ENCODE results near the gene ARPP21. TPM values are rescaled to one million over a fixed set of nuclear protein-coding genes. Genes with fewer than 3 reads are reported as not detected.
A peak's percentile ranks its signal among the peaks of the same experiment; 100 is the strongest.

ARPP21 gene
- total RNA-seq, 2 donors from 2014 or later = 0.27 TPM; not detected in 1

DNA sequence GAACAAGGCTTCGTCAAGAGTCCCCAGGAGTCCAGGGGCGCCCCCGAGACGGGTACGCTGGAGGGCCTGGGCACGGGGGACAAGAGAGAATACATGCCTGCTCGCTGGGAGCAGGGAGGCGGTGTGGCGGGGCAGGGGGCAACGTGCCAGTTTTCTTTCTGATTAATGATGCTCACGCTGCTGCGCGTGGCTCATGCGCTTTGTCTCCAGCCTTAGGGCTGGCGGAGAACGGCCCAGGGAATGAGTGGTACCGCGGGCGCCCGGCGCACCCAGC is 408 bp upstream of the ARPP21 start:
- Histone ChIP-seq H3K27me3 (replicated peaks; ENCODE audit: insufficient read depth) (no peaks in the 10 kb centered on the region), H3K36me3 (no peaks in the 10 kb centered on the region), H3K4me3 (peak overlapping the region; percentile 73), H3K27ac (no peak overlapping the region), H3K4me1 (ENCODE audit: control insufficient read depth in 1 of 2, low read depth in 2 of 2) (peaks cover 0 to 11% of the 10 kb centered on the region in 2 donors), H3K9me3 (no peaks in the 10 kb centered on the region)
- DNase-seq (ENCODE audit: low spot score) = no peak
- no peak for ATAC-seq (ENCODE audit: insufficient number of reproducible peaks, low FRiP score, low read depth)
- TF ChIP-seq, protein P1, sequence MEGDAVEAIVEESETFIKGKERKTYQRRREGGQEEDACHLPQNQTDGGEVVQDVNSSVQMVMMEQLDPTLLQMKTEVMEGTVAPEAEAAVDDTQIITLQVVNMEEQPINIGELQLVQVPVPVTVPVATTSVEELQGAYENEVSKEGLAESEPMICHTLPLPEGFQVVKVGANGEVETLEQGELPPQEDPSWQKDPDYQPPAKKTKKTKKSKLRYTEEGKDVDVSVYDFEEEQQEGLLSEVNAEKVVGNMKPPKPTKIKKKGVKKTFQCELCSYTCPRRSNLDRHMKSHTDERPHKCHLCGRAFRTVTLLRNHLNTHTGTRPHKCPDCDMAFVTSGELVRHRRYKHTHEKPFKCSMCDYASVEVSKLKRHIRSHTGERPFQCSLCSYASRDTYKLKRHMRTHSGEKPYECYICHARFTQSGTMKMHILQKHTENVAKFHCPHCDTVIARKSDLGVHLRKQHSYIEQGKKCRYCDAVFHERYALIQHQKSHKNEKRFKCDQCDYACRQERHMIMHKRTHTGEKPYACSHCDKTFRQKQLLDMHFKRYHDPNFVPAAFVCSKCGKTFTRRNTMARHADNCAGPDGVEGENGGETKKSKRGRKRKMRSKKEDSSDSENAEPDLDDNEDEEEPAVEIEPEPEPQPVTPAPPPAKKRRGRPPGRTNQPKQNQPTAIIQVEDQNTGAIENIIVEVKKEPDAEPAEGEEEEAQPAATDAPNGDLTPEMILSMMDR (IDR thresholded peaks at IDR 0.05) = no peak

GRCh38 chr3:35640190-35641165 is 1.2 kb downstream of the ARPP21 start:
- ATAC-seq (ENCODE audit: insufficient number of reproducible peaks, low FRiP score, low read depth) (no peak), DNase-seq (ENCODE audit: low spot score) (no peak)
- Histone ChIP-seq H3K9me3 (no peaks in the 10 kb centered on the region), H3K36me3 (no peaks in the 10 kb centered on the region), H3K4me3 (peak overlapping the region; percentile 73), H3K27me3 (replicated peaks; ENCODE audit: insufficient read depth) (no peaks in the 10 kb centered on the region), H3K4me1 (ENCODE audit: control insufficient read depth in 1 of 2, low read depth in 2 of 2) (peaks cover 0 to 11% of the 10 kb centered on the region in 2 donors), H3K27ac (no peak overlapping the region)
- TF ChIP-seq, protein P1 (IDR thresholded peaks at IDR 0.05) = no peak

- no peaks in the 10 kb centered on the region for H3K9me3 ChIP-seq
- H3K36me3 ChIP-seq = no peaks in the 10 kb centered on the region
- ATAC-seq (ENCODE audit: insufficient number of reproducible peaks, low FRiP score, low read depth) (no peak), DNase-seq (ENCODE audit: low spot score) (no peak)
- no peak overlapping the region for H3K27ac ChIP-seq
- no peaks in the 10 kb centered on the region for H3K27me3 ChIP-seq (replicated peaks; ENCODE audit: insufficient read depth)
- H3K4me3 ChIP-seq = no peak overlapping the region
- TF ChIP-seq, protein P1 (IDR thresholded peaks at IDR 0.05) = no peak
- H3K4me1 ChIP-seq (ENCODE audit: control insufficient read depth in 1 of 2, low read depth in 2 of 2) = peaks cover 0 to 11% of the 10 kb centered on the region in 2 donors
Measured at GRCh38 chr3:35641331-35641730, 2.0 kb downstream of the ARPP21 start.

- no peak for ATAC-seq (ENCODE audit: insufficient number of reproducible peaks, low FRiP score, low read depth)
- Histone ChIP-seq H3K9me3 (no peaks in the 10 kb centered on the region), H3K4me1 (ENCODE audit: control insufficient read depth in 1 of 2, low read depth in 2 of 2) (peaks cover 0 to 11% of the 10 kb centered on the region in 2 donors), H3K27me3 (replicated peaks; ENCODE audit: insufficient read depth) (no peaks in the 10 kb centered on the region), H3K27ac (no peak overlapping the region), H3K4me3 (no peak overlapping the region), H3K36me3 (no peaks in the 10 kb centered on the region)
- TF ChIP-seq, protein P1 (IDR thresholded peaks at IDR 0.05) = no peak
- DNase-seq (ENCODE audit: low spot score) = no peak
Measured at GRCh38 chr3:35641920-35642527, 2.7 kb downstream of the ARPP21 start.

- Histone ChIP-seq H3K27me3 (replicated peaks; ENCODE audit: insufficient read depth) (no peaks in the 10 kb centered on the region), H3K4me3 (no peak overlapping the region), H3K9me3 (no peaks in the 10 kb centered on the region), H3K27ac (no peak overlapping the region), H3K4me1 (ENCODE audit: control insufficient read depth in 1 of 2, low read depth in 2 of 2) (peaks cover 0 to 13% of the 10 kb centered on the region in 2 donors), H3K36me3 (no peaks in the 10 kb centered on the region)
- ATAC-seq (ENCODE audit: insufficient number of reproducible peaks, low FRiP score, low read depth) (no peak), DNase-seq (ENCODE audit: low spot score) (no peak)
- TF ChIP-seq, protein P1 (IDR thresholded peaks at IDR 0.05) = no peak
Measured at GRCh38 chr3:35643495-35643894, 4.2 kb downstream of the ARPP21 start.
